Mucosa of rectum (tissue), 2 donors: ENCODE results near the gene TSPAN7.

Experiments used
- H3K27ac ChIP-seq, 2 donors: one replicate each; pipeline ENCODE4 v1.7.0; 2013; ENCODE audit warnings: inconsistent platforms in 2 of 2, low read depth in 2 of 2, low read length in 2 of 2
- H3K27me3 ChIP-seq, 2 donors: one replicate each; pipeline ENCODE4 v1.7.0; 2013; ENCODE audit warnings: low read length in 2 of 2; ENCODE audit not compliant: control insufficient read depth in 2 of 2, insufficient read depth in 2 of 2
- H3K36me3 ChIP-seq, 2 donors: one replicate each; pipeline ENCODE4 v1.7.0; 2013; ENCODE audit warnings: low read length in 2 of 2; ENCODE audit not compliant: control insufficient read depth in 2 of 2, insufficient read depth in 2 of 2
- H3K4me1 ChIP-seq, 2 donors: one replicate each; pipeline ENCODE4 v1.7.0; 2013; ENCODE audit warnings: low read length in 2 of 2, mild to moderate bottlenecking in 1 of 2; ENCODE audit not compliant: control insufficient read depth in 2 of 2, insufficient read depth in 2 of 2
- H3K4me3 ChIP-seq, 2 donors: one replicate each; pipeline ENCODE4 v1.7.0; 2013; ENCODE audit warnings: low read length in 2 of 2
- H3K9ac ChIP-seq, 2 donors: one replicate each; pipeline ENCODE4 v1.7.0; 2013; ENCODE audit warnings: low read length in 2 of 2, low read depth in 1 of 2, mild to moderate bottlenecking in 1 of 2
- H3K9me3 ChIP-seq, 2 donors: one replicate each; pipeline ENCODE4 v1.7.0; 2013; ENCODE audit warnings: low read length in 2 of 2; ENCODE audit not compliant: control insufficient read depth in 2 of 2
- donor health status: healthy.
- donor health status: Normal muscosa, but diverticular disease.

Gene TSPAN7

GRCh38 chrX:38638952-38639529, 77.7 kb downstream of the TSPAN7 start:
- Histone ChIP-seq H3K4me1 (no peaks in the 10 kb centered on the region), H3K9ac (no peak overlapping the region), H3K36me3 (no peaks in the 10 kb centered on the region), H3K27ac (no peak overlapping the region), H3K27me3 (peaks cover 0 to 8% of the 10 kb centered on the region in 2 donors), H3K4me3 (no peak overlapping the region), H3K9me3 (no peaks in the 10 kb centered on the region)

- Histone ChIP-seq H3K4me1 (no peaks in the 10 kb centered on the region), H3K27ac (no peak overlapping the region), H3K9me3 (no peaks in the 10 kb centered on the region), H3K27me3 (peaks cover 0 to 8% of the 10 kb centered on the region in 2 donors), H3K4me3 (no peak overlapping the region), H3K9ac (no peak overlapping the region), H3K36me3 (no peaks in the 10 kb centered on the region)
These were observed 78.4 kb downstream of the TSPAN7 start for GRCh38 chrX:38639730-38640129.

GRCh38 chrX:38641197-38641596, 79.9 kb downstream of the TSPAN7 start:
- Histone ChIP-seq H3K4me1 (no peaks in the 10 kb centered on the region), H3K27ac (no peak overlapping the region), H3K36me3 (no peaks in the 10 kb centered on the region), H3K27me3 (peaks cover 0 to 8% of the 10 kb centered on the region in 2 donors), H3K9me3 (no peaks in the 10 kb centered on the region), H3K4me3 (no peak overlapping the region), H3K9ac (no peak overlapping the region)

- H3K27ac ChIP-seq = no peak overlapping the region
- H3K4me1 ChIP-seq = no peaks in the 10 kb centered on the region
- H3K4me3 ChIP-seq = no peak overlapping the region
- peaks cover 0 to 4% of the 10 kb centered on the region in 2 donors for H3K27me3 ChIP-seq
- H3K9ac ChIP-seq = no peak overlapping the region
- H3K36me3 ChIP-seq = no peaks in the 10 kb centered on the region
- H3K9me3 ChIP-seq = no peaks in the 10 kb centered on the region
These were observed 82.6 kb downstream of the TSPAN7 start for GRCh38 chrX:38643903-38644302.

GRCh38 chrX:38646129-38646528, 84.8 kb downstream of the TSPAN7 start:
- H3K9ac ChIP-seq = no peak overlapping the region
- H3K27me3 ChIP-seq = peaks cover 0 to 2% of the 10 kb centered on the region in 2 donors
- no peak overlapping the region for H3K4me3 ChIP-seq
- no peaks in the 10 kb centered on the region for H3K4me1 ChIP-seq
- H3K36me3 ChIP-seq = no peaks in the 10 kb centered on the region
- H3K9me3 ChIP-seq = no peaks in the 10 kb centered on the region
- no peak overlapping the region for H3K27ac ChIP-seq

- Histone ChIP-seq H3K27me3 (peaks cover 0 to 4% of the 10 kb centered on the region in 2 donors), H3K27ac (no peak overlapping the region), H3K9me3 (no peaks in the 10 kb centered on the region), H3K4me3 (no peak overlapping the region), H3K36me3 (no peaks in the 10 kb centered on the region), H3K9ac (no peak overlapping the region), H3K4me1 (no peaks in the 10 kb centered on the region)
These were observed 87.9 kb downstream of the TSPAN7 start for GRCh38 chrX:38649221-38649620.

GRCh38 chrX:38649674-38650647, 88.6 kb downstream of the TSPAN7 start:
- Histone ChIP-seq H3K27ac (no peak overlapping the region), H3K4me1 (no peaks in the 10 kb centered on the region), H3K27me3 (peaks cover 0 to 4% of the 10 kb centered on the region in 2 donors), H3K4me3 (no peak overlapping the region), H3K9ac (no peak overlapping the region), H3K36me3 (no peaks in the 10 kb centered on the region), H3K9me3 (no peaks in the 10 kb centered on the region)

GRCh38 chrX:38651625-38652601, 90.6 kb downstream of the TSPAN7 start:
- no peaks in the 10 kb centered on the region for H3K9me3 ChIP-seq
- H3K27ac ChIP-seq = no peak overlapping the region
- H3K4me3 ChIP-seq = no peak overlapping the region
- H3K27me3 ChIP-seq = peaks cover 0 to 4% of the 10 kb centered on the region in 2 donors
- no peaks in the 10 kb centered on the region for H3K36me3 ChIP-seq
- H3K4me1 ChIP-seq = no peaks in the 10 kb centered on the region
- H3K9ac ChIP-seq = no peak overlapping the region

GRCh38 chrX:38652934-38653442, 91.6 kb downstream of the TSPAN7 start:
- Histone ChIP-seq H3K36me3 (no peaks in the 10 kb centered on the region), H3K27me3 (peaks cover 0 to 4% of the 10 kb centered on the region in 2 donors), H3K9ac (no peak overlapping the region), H3K4me1 (no peaks in the 10 kb centered on the region), H3K4me3 (no peak overlapping the region), H3K9me3 (no peaks in the 10 kb centered on the region), H3K27ac (no peak overlapping the region)
